ENCODE measurements around the gene CDC42SE2. TPM values are rescaled to one million over a fixed set of nuclear protein-coding genes. Genes with fewer than 3 reads are reported as not detected.
"Not testable (repeated sequence)": the region's sequence is repeated elsewhere in the genome, so short reads cannot be mapped to it uniquely, and the experiment has no call there.

The CDC42SE2 gene
- total RNA-seq, 1 donor from 2014 or later, result 24.1 TPM

DNA sequence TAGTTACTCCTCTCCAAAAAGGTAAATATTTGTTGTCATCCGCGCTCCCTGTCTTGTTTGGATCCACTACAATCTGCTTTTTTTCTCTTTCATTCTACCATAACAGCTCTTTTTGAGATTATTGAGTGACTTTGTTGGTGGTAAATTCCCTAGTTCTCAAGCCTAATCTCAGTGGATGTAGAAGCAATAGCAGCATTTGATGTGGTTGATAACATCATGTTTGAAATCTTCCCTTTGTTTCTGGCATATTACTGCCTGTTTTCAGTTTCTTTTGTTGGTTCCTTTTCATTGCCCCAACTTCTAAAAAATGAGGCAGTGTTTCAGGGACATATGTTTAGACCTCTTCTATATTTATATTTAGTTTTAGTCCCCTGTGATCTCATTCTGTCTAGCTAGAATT is 8.9 kb downstream of the CDC42SE2 start:
- Mint-ChIP-seq H3K27me3 (ENCODE audit: low read depth) (no peaks in the 10 kb centered on the region), H3K4me3 (no peak overlapping the region), H3K9me3 (no peaks in the 10 kb centered on the region), H3K27ac (ENCODE audit: unreplicated experiment) (no peak overlapping the region), H3K36me3 (ENCODE audit: low read depth) (no peaks in the 10 kb centered on the region), H3K4me1 (peaks cover 31% of the 10 kb centered on the region)
- no peak for DNase-seq (ENCODE audit: low read depth, low spot score)
- TF ChIP-seq, protein P1, sequence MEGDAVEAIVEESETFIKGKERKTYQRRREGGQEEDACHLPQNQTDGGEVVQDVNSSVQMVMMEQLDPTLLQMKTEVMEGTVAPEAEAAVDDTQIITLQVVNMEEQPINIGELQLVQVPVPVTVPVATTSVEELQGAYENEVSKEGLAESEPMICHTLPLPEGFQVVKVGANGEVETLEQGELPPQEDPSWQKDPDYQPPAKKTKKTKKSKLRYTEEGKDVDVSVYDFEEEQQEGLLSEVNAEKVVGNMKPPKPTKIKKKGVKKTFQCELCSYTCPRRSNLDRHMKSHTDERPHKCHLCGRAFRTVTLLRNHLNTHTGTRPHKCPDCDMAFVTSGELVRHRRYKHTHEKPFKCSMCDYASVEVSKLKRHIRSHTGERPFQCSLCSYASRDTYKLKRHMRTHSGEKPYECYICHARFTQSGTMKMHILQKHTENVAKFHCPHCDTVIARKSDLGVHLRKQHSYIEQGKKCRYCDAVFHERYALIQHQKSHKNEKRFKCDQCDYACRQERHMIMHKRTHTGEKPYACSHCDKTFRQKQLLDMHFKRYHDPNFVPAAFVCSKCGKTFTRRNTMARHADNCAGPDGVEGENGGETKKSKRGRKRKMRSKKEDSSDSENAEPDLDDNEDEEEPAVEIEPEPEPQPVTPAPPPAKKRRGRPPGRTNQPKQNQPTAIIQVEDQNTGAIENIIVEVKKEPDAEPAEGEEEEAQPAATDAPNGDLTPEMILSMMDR (conservative IDR thresholded peaks at IDR 0.05), result no peak

DNA sequence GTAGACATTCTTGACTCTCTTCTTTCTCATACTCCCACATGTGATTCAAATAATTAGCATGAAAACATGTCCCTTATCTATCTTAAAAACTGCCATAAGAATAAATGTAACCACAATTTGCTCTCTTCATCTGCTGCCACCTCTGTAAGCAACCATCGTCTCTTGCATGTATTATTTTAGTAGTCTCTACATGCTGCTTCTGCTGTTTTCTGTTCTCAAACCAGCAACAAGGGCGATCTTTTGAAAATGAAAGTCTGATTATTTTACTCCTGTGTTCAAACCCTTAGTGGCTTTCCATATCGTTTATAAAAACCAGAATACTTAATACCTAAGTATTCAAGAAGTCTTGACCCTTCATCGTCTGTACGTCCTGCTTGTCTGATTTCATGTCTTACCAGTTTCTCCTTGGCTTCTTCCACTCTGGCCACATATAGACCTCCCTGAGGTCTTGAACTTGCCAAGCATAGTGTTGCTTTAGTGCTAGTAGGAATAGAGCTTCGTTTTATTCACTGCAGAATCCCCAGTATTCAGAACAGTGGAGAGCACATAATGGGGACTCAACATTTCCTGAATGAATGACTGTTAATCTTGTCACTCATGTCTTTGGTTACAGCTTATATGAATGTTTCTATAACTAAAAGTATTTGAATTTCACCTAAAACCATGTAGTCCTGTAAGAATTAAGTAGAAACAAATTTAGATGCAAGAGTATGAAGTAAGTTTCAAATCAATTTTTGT is 10.6 kb downstream of the CDC42SE2 start:
- Mint-ChIP-seq H3K9me3 (no peaks in the 10 kb centered on the region), H3K27me3 (ENCODE audit: low read depth) (no peaks in the 10 kb centered on the region), H3K27ac (ENCODE audit: unreplicated experiment) (no peak overlapping the region), H3K4me1 (peaks cover 34% of the 10 kb centered on the region), H3K4me3 (no peak overlapping the region), H3K36me3 (ENCODE audit: low read depth) (no peaks in the 10 kb centered on the region)
- DNase-seq (ENCODE audit: low read depth, low spot score), result no peak
- TF ChIP-seq, protein P1 (conservative IDR thresholded peaks at IDR 0.05), result no peak

DNA sequence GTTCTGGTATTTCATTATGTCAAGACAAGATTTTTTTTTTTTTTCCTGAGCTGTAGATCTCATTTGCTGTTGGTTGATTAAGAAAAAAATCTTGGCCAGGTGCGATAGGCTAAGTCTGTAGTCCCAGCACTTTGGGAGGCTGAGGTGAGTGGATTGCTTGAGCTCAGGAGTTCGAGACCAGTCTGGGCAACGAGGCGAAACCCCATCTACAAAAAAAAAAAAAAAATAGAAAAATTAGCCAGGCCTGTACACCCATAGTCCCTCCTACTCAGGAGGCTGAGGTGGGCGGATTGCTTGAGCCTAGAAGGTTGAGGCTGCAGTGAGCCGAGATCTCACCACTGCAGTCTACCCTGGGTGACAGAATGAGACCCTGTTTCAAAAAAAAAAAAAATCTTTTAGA is 12.2 kb downstream of the CDC42SE2 start:
- Mint-ChIP-seq H3K4me3 (no peak overlapping the region), H3K27ac (ENCODE audit: unreplicated experiment) (no peak overlapping the region), H3K27me3 (ENCODE audit: low read depth) (no peaks in the 10 kb centered on the region), H3K4me1 (peaks cover 43% of the 10 kb centered on the region), H3K9me3 (no peaks in the 10 kb centered on the region), H3K36me3 (ENCODE audit: low read depth) (no peaks in the 10 kb centered on the region)
- TF ChIP-seq, protein P1 (conservative IDR thresholded peaks at IDR 0.05), result no peak
- no peak for DNase-seq (ENCODE audit: low read depth, low spot score)

DNA sequence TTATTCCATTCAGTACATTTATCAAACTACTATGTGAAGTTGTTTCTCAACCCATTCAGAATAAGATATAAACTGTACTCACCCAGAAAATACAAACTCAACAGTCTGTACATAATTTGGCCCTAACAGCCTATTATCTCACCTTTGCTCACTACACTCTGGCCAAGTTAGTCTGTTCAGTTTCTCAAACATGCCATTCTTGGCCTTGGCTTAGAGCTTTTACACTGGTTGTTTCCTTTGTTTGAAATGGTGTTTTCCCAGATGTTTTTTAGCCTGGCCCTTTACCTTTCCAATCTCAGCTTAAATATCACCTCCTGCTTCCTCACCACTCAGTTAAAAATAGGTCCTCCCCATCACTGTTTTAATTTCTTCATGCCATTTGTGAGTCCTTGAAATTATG is 13.6 kb downstream of the CDC42SE2 start:
- Mint-ChIP-seq H3K27me3 (ENCODE audit: low read depth) (no peaks in the 10 kb centered on the region), H3K36me3 (ENCODE audit: low read depth) (no peaks in the 10 kb centered on the region), H3K4me1 (peaks cover 39% of the 10 kb centered on the region), H3K4me3 (peak overlapping the region; percentile 32), H3K9me3 (no peaks in the 10 kb centered on the region), H3K27ac (ENCODE audit: unreplicated experiment) (no peak overlapping the region)
- no peak for DNase-seq (ENCODE audit: low read depth, low spot score)
- TF ChIP-seq, protein P1 (conservative IDR thresholded peaks at IDR 0.05), result no peak

DNA sequence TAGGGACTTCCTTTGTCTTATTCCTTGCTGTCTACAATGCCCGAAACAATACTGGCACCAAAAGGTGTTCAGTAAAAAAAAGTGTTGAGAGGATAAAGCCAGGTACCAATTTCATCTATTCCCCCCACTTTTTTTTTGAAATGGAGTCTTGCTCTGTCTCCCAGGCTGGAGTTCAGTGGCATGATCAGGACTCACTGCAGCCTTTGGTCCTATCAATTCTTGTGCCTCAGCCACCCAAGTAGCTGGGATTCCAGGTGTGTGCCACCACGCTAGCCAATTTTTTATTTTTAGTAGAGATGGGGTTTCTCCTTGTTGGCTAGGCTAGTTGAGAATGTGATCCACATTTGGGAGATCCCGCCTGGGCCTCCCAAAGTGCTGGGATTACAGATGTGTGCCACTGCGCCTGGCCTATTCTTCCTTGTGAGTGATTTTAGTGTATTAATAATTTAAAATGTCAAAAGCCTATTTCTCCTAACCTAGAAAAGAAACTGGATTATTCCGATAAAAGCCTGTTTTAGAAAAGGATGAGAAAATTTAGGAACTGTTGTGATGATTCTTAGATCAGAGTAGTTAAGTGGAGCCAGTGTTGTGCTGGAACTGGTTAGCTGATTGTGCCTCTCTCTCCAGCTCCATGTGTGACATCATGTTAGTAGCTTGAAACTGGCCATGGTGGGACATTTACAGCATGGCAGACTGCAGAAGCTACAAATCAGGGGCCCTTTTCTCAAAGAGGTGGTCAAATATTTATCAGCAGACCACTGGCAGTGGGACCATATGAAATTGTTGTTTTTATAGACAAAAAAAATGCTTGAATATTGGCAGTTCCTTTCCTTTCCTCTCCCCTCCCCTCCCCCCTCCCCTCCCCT is 14.3 kb downstream of the CDC42SE2 start:
- no peaks in the 10 kb centered on the region for H3K9me3 Mint-ChIP-seq
- TF ChIP-seq, protein P1 (conservative IDR thresholded peaks at IDR 0.05), result no peak
- no peak overlapping the region for H3K4me3 Mint-ChIP-seq
- peaks cover 36% of the 10 kb centered on the region for H3K4me1 Mint-ChIP-seq
- H3K36me3 Mint-ChIP-seq (ENCODE audit: low read depth), result no peaks in the 10 kb centered on the region
- no peak for DNase-seq (ENCODE audit: low read depth, low spot score)
- peak overlapping the region; percentile 54 for H3K27ac Mint-ChIP-seq (ENCODE audit: unreplicated experiment)
- H3K27me3 Mint-ChIP-seq (ENCODE audit: low read depth), result no peaks in the 10 kb centered on the region

DNA sequence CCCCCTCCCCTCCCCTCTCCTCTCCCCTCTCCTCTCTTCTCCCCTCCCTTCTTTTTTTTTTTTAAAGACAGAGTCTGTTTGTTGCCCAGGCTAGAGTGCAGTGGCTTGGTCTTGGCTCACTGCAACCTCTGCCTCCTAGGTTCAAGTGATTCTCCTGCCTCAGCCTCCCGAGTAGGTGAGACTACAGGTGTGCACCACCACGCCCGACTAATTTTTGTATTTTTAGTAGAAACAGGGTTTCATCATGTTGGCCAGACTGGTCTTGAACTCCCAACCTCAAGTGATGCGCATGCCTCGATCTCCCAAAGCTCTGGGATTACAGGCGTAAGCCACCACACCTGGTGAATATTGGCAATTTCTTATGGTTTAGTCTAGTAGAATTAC is 14.9 kb downstream of the CDC42SE2 start:
- not testable (repeated sequence) for DNase-seq (ENCODE audit: low read depth, low spot score); H3K27me3 Mint-ChIP-seq (ENCODE audit: low read depth); H3K36me3 Mint-ChIP-seq (ENCODE audit: low read depth); H3K4me3 Mint-ChIP-seq; H3K9me3 Mint-ChIP-seq; H3K27ac Mint-ChIP-seq (ENCODE audit: unreplicated experiment)
- peaks cover 36% of the 10 kb centered on the region for H3K4me1 Mint-ChIP-seq
